ENCODE measurements around the gene PCBD1.

PCBD1 gene

GRCh38 chr10:70912556-70912955, 24.2 kb upstream of the PCBD1 start:
- no peak overlapping the region for H3K4me3 ChIP-seq (ENCODE audit: low read depth, low read length)
- TF ChIP-seq CTCF (IDR thresholded peaks at IDR 0.05; ENCODE audit: control insufficient read depth, extremely low read depth, insufficient read depth) = no peak
- no peak for DNase-seq (ENCODE audit: low read depth)

- DNase-seq (ENCODE audit: low read depth) = no peak
- H3K4me3 ChIP-seq (ENCODE audit: low read depth, low read length) = no peak overlapping the region
- no peak for TF ChIP-seq CTCF (IDR thresholded peaks at IDR 0.05; ENCODE audit: control insufficient read depth, extremely low read depth, insufficient read depth)
Measured at GRCh38 chr10:70911386-70911785, 23.0 kb upstream of the PCBD1 start.

- no peak for DNase-seq (ENCODE audit: low read depth)
- H3K4me3 ChIP-seq (ENCODE audit: low read depth, low read length) = no peak overlapping the region
- no peak for TF ChIP-seq CTCF (IDR thresholded peaks at IDR 0.05; ENCODE audit: control insufficient read depth, extremely low read depth, insufficient read depth)
Measured at GRCh38 chr10:70910486-70911341, 22.3 kb upstream of the PCBD1 start.

GRCh38 chr10:70909326-70909935, 21.1 kb upstream of the PCBD1 start:
- DNase-seq (ENCODE audit: low read depth) = no peak
- H3K4me3 ChIP-seq (ENCODE audit: low read depth, low read length) = no peak overlapping the region
- TF ChIP-seq CTCF (IDR thresholded peaks at IDR 0.05; ENCODE audit: control insufficient read depth, extremely low read depth, insufficient read depth) = no peak

- H3K4me3 ChIP-seq (ENCODE audit: low read depth, low read length) = no peak overlapping the region
- DNase-seq (ENCODE audit: low read depth) = no peak
- no peak for TF ChIP-seq CTCF (IDR thresholded peaks at IDR 0.05; ENCODE audit: control insufficient read depth, extremely low read depth, insufficient read depth)
Measured at GRCh38 chr10:70908406-70909296, 20.3 kb upstream of the PCBD1 start.

- no peak for DNase-seq (ENCODE audit: low read depth)
- H3K4me3 ChIP-seq (ENCODE audit: low read depth, low read length) = no peak overlapping the region
- no peak for TF ChIP-seq CTCF (IDR thresholded peaks at IDR 0.05; ENCODE audit: control insufficient read depth, extremely low read depth, insufficient read depth)
Measured at GRCh38 chr10:70907637-70908405, 19.5 kb upstream of the PCBD1 start.

Data from LNCaP clone FGC (cell line).